ENCODE data around the gene EVA1A. TPM values are rescaled to one million over a fixed set of nuclear protein-coding genes. Genes with fewer than 3 reads are reported as not detected.

Gene EVA1A
- total RNA-seq, 4 donors from 2014 or later: not detected

DNA sequence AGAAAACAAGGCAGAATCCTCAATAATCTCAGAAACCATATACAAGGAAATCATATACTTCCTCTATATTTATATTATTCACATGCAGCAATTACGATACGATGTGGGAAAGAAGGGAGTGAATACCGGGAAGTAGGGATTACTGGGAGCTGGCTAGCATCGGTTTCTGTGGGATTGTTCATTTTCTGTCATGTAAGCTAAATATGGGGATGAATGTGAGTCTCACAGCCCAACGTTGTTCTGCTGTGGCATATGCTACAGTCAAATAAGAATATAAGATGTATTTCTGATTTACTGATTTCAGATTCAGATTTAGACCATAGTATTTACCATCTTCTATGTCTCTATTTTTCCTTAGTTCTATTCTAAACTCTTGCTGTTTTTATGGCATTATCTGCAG lies 113.6 kb downstream of the EVA1A start:
- H3K4me3 ChIP-seq: no peak overlapping the region
- no peak overlapping the region for H3K27ac ChIP-seq
- no peak for DNase-seq
- TF ChIP-seq POLR2A (IDR thresholded peaks at IDR 0.05) (no peak), EP300 (IDR thresholded peaks at IDR 0.05; ENCODE audit: low read depth) (no peak), POLR2AphosphoS5 (IDR thresholded peaks at IDR 0.05) (no peak)
- TF ChIP-seq, protein P1, sequence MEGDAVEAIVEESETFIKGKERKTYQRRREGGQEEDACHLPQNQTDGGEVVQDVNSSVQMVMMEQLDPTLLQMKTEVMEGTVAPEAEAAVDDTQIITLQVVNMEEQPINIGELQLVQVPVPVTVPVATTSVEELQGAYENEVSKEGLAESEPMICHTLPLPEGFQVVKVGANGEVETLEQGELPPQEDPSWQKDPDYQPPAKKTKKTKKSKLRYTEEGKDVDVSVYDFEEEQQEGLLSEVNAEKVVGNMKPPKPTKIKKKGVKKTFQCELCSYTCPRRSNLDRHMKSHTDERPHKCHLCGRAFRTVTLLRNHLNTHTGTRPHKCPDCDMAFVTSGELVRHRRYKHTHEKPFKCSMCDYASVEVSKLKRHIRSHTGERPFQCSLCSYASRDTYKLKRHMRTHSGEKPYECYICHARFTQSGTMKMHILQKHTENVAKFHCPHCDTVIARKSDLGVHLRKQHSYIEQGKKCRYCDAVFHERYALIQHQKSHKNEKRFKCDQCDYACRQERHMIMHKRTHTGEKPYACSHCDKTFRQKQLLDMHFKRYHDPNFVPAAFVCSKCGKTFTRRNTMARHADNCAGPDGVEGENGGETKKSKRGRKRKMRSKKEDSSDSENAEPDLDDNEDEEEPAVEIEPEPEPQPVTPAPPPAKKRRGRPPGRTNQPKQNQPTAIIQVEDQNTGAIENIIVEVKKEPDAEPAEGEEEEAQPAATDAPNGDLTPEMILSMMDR (IDR thresholded peaks at IDR 0.05): no peak
- no peaks in the 10 kb centered on the region for H3K27me3 ChIP-seq
- in situ Hi-C loops (cut with MboI; ENCODE audit: low pct_ligation_motif_present in 1 of 4, low pct_unique_long_range_greater_than_20kb in 1 of 4, low sequenced_read_pairs in 3 of 4) (no loop called here), intact Hi-C loops (cut with DNase I; ENCODE audit: low total_unique reads) (no loop called here)
- H3K9me3 ChIP-seq: no peaks in the 10 kb centered on the region
- no peaks in the 10 kb centered on the region for H3K36me3 ChIP-seq
- WGBS, 2 donors (ENCODE audit: low coverage in 1 of 2): 85 to 86% methylated on average over 5 of the region's 5 CpGs
- H3K4me1 ChIP-seq: no peaks in the 10 kb centered on the region

Small RNA genes within 50 kb of the gene (small RNA-seq; reads per million reads assigned to genes)
- 0 to 0.14 (median 0) reads per million in 4 donors for gene RF01233

Other genes starting within 250 kb of the EVA1A start
- 100 to 1,000 TPM in 1 of 4 donors, 10 to 100 TPM in 2, 1 to 10 TPM in 1; 4.4 to 131 (median 27.4) TPM for gene MRPL19, start 85.8 kb upstream of the EVA1A start, total RNA-seq
- gene GCFC2, start 150.0 kb upstream of the EVA1A start, total RNA-seq: 10 to 100 TPM; 18.2 to 43.2 (median 27.3) TPM

Measured in transverse colon (tissue), 4 donors.